ENCODE measurements around the gene CSTPP1.

Gene CSTPP1, protein sequence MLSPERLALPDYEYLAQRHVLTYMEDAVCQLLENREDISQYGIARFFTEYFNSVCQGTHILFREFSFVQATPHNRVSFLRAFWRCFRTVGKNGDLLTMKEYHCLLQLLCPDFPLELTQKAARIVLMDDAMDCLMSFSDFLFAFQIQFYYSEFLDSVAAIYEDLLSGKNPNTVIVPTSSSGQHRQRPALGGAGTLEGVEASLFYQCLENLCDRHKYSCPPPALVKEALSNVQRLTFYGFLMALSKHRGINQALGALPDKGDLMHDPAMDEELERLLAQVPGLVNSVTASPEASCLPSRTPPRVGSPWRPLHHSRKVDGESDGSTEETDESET

DNA sequence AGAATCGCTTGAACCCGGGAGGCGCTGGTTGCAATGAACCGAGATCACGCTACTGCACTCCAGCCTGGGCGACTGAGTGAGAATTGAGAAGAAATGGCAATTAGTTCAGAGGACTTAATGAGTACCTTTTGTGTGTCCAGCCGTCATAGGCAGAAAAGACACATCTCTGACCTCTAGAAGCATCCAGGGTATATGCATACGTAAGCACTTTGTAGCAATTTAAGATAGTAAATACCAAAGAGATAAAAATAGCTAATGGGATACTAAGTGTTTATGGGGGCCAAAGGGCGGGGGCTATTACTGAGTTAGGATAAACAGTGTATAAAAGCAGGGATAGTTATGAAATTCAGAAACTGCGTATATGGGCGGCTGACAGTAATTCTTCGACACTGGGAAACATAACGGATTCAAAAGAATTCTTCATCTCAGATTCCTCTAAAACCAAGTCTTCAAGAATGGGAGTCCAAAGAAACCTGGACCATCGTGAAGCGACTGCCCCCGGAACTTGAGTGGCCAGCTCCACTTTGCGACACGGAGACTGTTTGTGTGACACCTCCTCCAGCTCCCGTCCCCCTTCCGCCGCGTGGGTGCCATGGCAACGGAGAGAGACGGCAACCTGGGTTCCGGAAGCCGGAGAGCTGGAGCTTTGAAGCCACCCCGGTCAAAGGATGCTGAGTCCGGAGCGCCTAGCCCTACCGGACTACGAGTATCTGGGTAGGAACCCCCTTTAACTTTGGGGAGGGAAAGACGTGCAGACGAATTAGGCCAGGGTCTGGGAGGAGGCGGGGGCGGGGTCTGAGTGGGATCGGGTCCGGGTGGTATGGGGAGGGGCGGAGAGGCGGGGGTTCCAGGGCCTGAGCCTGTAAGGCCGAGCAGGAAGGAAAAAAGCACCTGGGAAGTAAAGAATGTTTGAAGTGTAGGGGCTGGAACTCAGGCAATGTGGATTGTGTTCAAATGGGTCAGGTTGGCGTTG, at the start of gene CSTPP1:
TSS of gene CSTPP1 (plus strand) at position 624 of the 973 bp plus-strand sequence. CDS start at position 669, 45 bp downstream.
- peaks cover 0 to 4% of the 10 kb centered on the region in 2 donors for H3K36me3 ChIP-seq (ENCODE audit: control insufficient read depth in 1 of 2, insufficient read depth in 2 of 2, low read length in 2 of 2)
- peak within 1 kb of the TSS; percentile 76 to 94 for H3K4me3 ChIP-seq (ENCODE audit: low read depth in 1 of 2, low read length in 2 of 2)
- peak within 1 kb of the TSS; percentile 58 for H3K27ac ChIP-seq (ENCODE audit: low read length)
- H3K27me3 ChIP-seq (ENCODE audit: low read depth, low read length), result no peaks in the 10 kb centered on the region
- no peaks in the 10 kb centered on the region for H3K9me3 ChIP-seq (ENCODE audit: control insufficient read depth in 1 of 2, low read length in 2 of 2)
- peaks cover 0 to 9% of the 10 kb centered on the region in 2 donors for H3K4me1 ChIP-seq (ENCODE audit: control insufficient read depth in 1 of 2, insufficient read depth in 2 of 2, low read length in 2 of 2)

DNA sequence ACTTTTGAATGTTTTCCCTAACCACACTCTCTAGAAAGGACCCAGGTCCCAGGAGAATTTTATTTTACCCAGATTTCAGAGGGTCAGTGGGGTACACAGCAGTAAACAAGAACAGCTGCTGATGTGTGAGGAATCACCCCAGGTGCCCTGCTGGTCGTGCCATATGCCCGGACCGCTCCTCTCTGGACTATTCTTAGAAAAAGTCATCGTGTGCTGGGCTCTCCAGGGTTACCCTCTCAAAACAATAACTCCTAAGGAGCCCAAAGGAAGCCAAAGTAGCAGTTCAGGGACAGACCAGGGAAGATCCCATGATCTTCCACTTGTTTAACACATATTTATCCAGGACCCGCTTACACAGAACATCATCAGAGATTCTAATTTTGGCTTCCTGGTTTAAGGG, 47.9 kb upstream of the CSTPP1 start:
- Histone ChIP-seq H3K9me3 (ENCODE audit: control insufficient read depth in 1 of 2, low read length in 2 of 2) (no peaks in the 10 kb centered on the region), H3K27me3 (ENCODE audit: low read depth, low read length) (no peaks in the 10 kb centered on the region), H3K4me1 (ENCODE audit: control insufficient read depth in 1 of 2, insufficient read depth in 2 of 2, low read length in 2 of 2) (no peaks in the 10 kb centered on the region), H3K36me3 (ENCODE audit: control insufficient read depth in 1 of 2, insufficient read depth in 2 of 2, low read length in 2 of 2) (peaks cover 3 to 24% of the 10 kb centered on the region in 2 donors), H3K4me3 (ENCODE audit: low read depth in 1 of 2, low read length in 2 of 2) (no peak overlapping the region), H3K27ac (ENCODE audit: low read length) (no peak overlapping the region)

DNA sequence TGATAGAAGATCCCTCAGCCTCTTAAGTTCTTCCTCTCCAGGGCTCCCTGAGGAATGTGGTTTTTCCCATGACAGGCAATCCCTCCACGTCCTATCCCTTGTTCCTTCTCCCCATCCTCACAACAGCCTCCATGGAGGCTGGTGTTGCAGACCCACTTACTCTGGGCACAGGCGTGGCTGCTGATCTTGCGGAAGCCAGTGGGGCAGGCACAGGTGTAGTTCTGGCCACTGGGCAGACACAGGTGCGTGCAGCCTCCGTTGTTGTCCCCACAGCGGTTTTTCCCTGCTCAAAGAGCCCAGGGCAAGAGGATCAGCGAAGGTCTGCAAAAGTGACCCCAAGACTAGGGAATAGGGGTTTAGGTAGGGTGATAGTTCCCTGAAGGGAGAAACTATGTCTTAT, 47.3 kb upstream of the CSTPP1 start:
- no peak overlapping the region for H3K27ac ChIP-seq (ENCODE audit: low read length)

DNA sequence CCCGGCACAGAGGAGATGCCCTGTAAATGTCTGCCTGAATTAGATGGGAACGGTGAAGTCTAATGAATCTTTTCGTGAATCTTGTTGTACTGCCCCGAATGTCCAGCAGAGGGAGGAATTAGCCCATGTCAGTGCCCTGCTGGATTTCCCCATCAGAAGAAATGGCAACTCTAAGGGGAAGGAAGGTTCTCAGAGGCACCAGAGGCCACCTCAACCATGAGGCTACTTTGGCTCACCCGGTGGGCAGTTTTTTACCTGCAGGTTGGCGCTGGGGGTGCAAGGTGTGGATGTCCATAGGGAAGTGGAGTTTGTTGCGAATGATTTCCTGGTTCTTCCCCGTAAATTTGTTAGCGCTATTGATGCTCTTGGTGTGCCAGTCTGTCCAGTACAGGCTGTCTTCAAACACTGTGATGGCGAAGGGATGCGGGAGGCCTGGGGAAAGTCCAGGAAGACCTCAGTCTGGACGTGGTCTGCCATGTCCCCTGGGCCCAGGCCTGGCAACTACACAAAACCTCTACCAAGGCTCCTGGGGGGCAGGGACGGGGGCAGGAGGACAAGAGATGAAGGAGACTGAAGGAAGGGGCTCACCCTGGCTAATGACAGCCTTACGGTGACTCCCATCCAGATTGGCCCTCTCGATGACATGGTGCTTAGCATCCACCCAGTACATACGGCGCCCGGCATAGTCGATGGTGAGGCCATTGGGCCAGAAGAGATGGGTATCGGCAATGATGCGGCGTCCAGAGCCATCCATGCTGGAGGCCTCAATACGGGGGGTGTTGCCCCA, 46.7 kb upstream of the CSTPP1 start:
- Histone ChIP-seq H3K4me1 (ENCODE audit: control insufficient read depth in 1 of 2, insufficient read depth in 2 of 2, low read length in 2 of 2) (no peaks in the 10 kb centered on the region), H3K9me3 (ENCODE audit: control insufficient read depth in 1 of 2, low read length in 2 of 2) (no peaks in the 10 kb centered on the region), H3K4me3 (ENCODE audit: low read depth in 1 of 2, low read length in 2 of 2) (no peak overlapping the region), H3K36me3 (ENCODE audit: control insufficient read depth in 1 of 2, insufficient read depth in 2 of 2, low read length in 2 of 2) (peaks cover 6 to 21% of the 10 kb centered on the region in 2 donors), H3K27me3 (ENCODE audit: low read depth, low read length) (no peaks in the 10 kb centered on the region), H3K27ac (ENCODE audit: low read length) (no peak overlapping the region)

More for the DNA sequence above, 47.3 kb upstream of the CSTPP1 start:
- Histone ChIP-seq H3K27me3 (ENCODE audit: low read depth, low read length) (no peaks in the 10 kb centered on the region), H3K4me1 (ENCODE audit: control insufficient read depth in 1 of 2, insufficient read depth in 2 of 2, low read length in 2 of 2) (no peaks in the 10 kb centered on the region), H3K9me3 (ENCODE audit: control insufficient read depth in 1 of 2, low read length in 2 of 2) (no peaks in the 10 kb centered on the region), H3K4me3 (ENCODE audit: low read depth in 1 of 2, low read length in 2 of 2) (no peak overlapping the region), H3K36me3 (ENCODE audit: control insufficient read depth in 1 of 2, insufficient read depth in 2 of 2, low read length in 2 of 2) (peaks cover 3 to 22% of the 10 kb centered on the region in 2 donors)

DNA sequence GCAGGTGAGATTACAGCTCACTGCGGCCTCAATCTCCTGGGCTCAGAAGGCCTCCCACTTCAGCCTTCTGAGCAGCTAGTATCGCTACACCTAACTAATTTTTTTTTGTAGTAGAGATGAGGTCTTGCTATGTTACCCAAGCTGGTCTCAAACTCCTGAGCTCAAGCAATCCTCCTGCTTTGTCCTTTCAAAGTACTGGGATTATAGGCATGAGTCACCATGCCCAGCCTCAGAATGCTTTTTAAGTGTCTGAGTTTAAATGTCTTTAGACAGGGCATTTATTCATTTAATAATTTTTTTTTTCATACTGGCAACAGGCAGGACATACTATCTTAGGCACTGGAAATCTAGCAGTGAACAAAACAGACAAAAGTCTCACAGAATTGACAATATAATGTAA, 45.9 kb upstream of the CSTPP1 start:
- H3K9me3 ChIP-seq (ENCODE audit: control insufficient read depth in 1 of 2, low read length in 2 of 2), result no peaks in the 10 kb centered on the region
- no peaks in the 10 kb centered on the region for H3K4me1 ChIP-seq (ENCODE audit: control insufficient read depth in 1 of 2, insufficient read depth in 2 of 2, low read length in 2 of 2)
- H3K27me3 ChIP-seq (ENCODE audit: low read depth, low read length), result no peaks in the 10 kb centered on the region
- H3K4me3 ChIP-seq (ENCODE audit: low read depth in 1 of 2, low read length in 2 of 2), result no peak overlapping the region
- no peak overlapping the region for H3K27ac ChIP-seq (ENCODE audit: low read length)
- peaks cover 6 to 18% of the 10 kb centered on the region in 2 donors for H3K36me3 ChIP-seq (ENCODE audit: control insufficient read depth in 1 of 2, insufficient read depth in 2 of 2, low read length in 2 of 2)

DNA sequence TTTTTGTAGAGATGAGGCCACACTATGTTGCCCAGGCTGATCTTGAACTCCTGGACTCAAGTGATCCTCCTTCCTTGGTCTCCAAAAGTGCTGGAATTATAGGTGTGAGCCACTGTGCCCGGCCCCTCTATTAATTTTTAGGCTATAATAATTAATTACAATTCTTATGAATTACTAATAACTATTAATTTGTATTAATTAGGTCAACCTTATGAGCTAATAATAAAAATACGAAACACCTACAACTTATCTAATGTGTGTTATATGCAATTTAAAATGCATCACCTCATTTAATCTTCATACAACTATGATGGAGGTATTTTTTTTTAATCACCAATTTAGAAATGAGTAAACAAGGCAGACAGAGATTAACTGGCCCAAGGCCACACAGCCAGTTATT, 44.5 kb upstream of the CSTPP1 start:
- H3K27ac ChIP-seq (ENCODE audit: low read length), result no peak overlapping the region
- H3K9me3 ChIP-seq (ENCODE audit: control insufficient read depth in 1 of 2, low read length in 2 of 2), result no peaks in the 10 kb centered on the region
- no peaks in the 10 kb centered on the region for H3K4me1 ChIP-seq (ENCODE audit: control insufficient read depth in 1 of 2, insufficient read depth in 2 of 2, low read length in 2 of 2)
- no peaks in the 10 kb centered on the region for H3K27me3 ChIP-seq (ENCODE audit: low read depth, low read length)
- H3K4me3 ChIP-seq (ENCODE audit: low read depth in 1 of 2, low read length in 2 of 2), result no peak overlapping the region
- peaks cover 3 to 13% of the 10 kb centered on the region in 2 donors for H3K36me3 ChIP-seq (ENCODE audit: control insufficient read depth in 1 of 2, insufficient read depth in 2 of 2, low read length in 2 of 2)

DNA sequence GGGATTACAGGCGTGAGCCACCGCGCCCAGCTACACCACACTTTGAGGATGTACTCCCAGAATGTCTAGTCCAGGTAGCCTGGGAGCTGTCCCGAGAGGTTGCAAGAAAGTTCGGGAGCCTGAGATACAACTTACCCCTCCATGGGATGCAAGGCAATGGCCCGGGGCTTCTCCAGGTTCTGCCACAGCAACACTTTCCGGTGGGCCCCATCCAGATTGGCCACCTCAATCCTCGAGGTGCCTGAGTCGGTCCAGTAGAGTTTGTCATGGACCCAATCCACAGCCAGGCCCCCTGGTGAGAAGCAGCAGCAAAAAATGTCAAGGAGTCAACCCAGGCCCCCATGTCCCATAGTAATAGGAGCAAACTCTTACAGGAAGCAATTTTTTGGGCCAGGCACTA, 43.7 kb upstream of the CSTPP1 start:
- Histone ChIP-seq H3K4me1 (ENCODE audit: control insufficient read depth in 1 of 2, insufficient read depth in 2 of 2, low read length in 2 of 2) (no peaks in the 10 kb centered on the region), H3K4me3 (ENCODE audit: low read depth in 1 of 2, low read length in 2 of 2) (no peak overlapping the region), H3K9me3 (ENCODE audit: control insufficient read depth in 1 of 2, low read length in 2 of 2) (no peaks in the 10 kb centered on the region), H3K27ac (ENCODE audit: low read length) (no peak overlapping the region), H3K36me3 (ENCODE audit: control insufficient read depth in 1 of 2, insufficient read depth in 2 of 2, low read length in 2 of 2) (peaks cover 3 to 13% of the 10 kb centered on the region in 2 donors), H3K27me3 (ENCODE audit: low read depth, low read length) (no peaks in the 10 kb centered on the region)

DNA sequence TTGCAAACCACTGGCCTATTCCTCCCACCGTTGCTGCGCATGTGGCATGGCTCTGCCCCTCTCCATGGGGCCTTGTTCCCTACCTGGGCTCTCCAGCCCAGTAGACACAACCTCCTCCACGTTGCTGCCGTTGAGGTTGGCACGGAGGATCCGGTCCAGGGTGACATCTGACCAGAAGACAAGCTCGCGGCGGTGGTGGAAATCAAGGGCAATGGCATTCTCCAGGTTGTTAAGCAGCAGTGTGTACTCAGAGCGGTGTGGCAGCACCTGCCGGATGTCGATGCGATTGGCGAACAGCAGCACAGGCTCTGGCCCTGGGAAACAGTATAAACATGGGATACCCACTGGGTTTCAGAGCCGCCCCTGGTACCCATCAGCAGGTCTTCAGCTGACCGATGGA, 42.1 kb upstream of the CSTPP1 start:
- H3K27me3 ChIP-seq (ENCODE audit: low read depth, low read length), result no peaks in the 10 kb centered on the region
- peaks cover 3 to 19% of the 10 kb centered on the region in 2 donors for H3K36me3 ChIP-seq (ENCODE audit: control insufficient read depth in 1 of 2, insufficient read depth in 2 of 2, low read length in 2 of 2)
- no peak overlapping the region for H3K27ac ChIP-seq (ENCODE audit: low read length)
- no peaks in the 10 kb centered on the region for H3K9me3 ChIP-seq (ENCODE audit: control insufficient read depth in 1 of 2, low read length in 2 of 2)
- H3K4me1 ChIP-seq (ENCODE audit: control insufficient read depth in 1 of 2, insufficient read depth in 2 of 2, low read length in 2 of 2), result no peaks in the 10 kb centered on the region
- no peak overlapping the region for H3K4me3 ChIP-seq (ENCODE audit: low read depth in 1 of 2, low read length in 2 of 2)

DNA sequence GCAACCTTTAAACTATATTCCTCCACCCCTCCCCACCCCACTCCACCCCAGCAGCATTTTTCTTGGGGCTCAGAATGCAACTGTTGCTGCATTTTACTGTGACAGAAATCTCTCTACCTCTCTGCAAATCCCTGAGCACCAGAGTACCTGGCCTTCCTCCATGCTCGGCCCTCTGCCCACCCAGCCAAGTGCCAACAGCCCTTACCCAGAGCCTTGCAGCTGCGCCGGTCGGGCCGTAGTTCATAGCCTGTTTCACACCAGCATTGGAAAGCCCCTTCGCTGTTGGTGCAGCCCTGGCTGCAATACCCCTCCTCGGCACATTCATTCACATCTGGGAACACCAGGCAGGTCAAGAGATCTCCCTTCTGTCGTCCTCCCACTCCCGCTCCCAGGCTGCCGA, 41.6 kb upstream of the CSTPP1 start:
- no peak overlapping the region for H3K4me3 ChIP-seq (ENCODE audit: low read depth in 1 of 2, low read length in 2 of 2)
- peaks cover 3 to 24% of the 10 kb centered on the region in 2 donors for H3K36me3 ChIP-seq (ENCODE audit: control insufficient read depth in 1 of 2, insufficient read depth in 2 of 2, low read length in 2 of 2)
- H3K4me1 ChIP-seq (ENCODE audit: control insufficient read depth in 1 of 2, insufficient read depth in 2 of 2, low read length in 2 of 2), result no peaks in the 10 kb centered on the region
- H3K9me3 ChIP-seq (ENCODE audit: control insufficient read depth in 1 of 2, low read length in 2 of 2), result no peaks in the 10 kb centered on the region
- H3K27ac ChIP-seq (ENCODE audit: low read length), result no peak overlapping the region
- H3K27me3 ChIP-seq (ENCODE audit: low read depth, low read length), result no peaks in the 10 kb centered on the region

DNA sequence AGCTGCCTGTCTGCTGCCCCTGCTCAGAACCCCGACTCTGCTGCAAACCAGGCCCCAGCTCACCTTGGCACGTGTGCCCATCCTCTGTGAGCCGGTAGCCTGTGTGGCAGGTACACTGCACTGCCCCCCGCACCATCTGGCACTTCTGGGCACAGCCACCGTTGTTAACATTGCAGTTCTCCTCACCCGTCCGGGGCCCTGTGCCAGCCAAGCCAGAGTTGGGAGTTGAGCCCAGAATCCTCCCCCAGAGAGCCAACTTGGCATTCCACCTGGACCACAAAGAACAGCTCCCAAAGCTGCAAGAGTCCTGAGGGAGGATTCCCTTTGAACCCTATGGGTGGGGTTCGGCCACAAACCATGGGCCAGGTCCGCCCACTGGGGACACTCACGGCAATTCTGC, 40.7 kb upstream of the CSTPP1 start:
- no peaks in the 10 kb centered on the region for H3K27me3 ChIP-seq (ENCODE audit: low read depth, low read length)
- no peak overlapping the region for H3K4me3 ChIP-seq (ENCODE audit: low read depth in 1 of 2, low read length in 2 of 2)
- H3K9me3 ChIP-seq (ENCODE audit: control insufficient read depth in 1 of 2, low read length in 2 of 2), result no peaks in the 10 kb centered on the region
- H3K27ac ChIP-seq (ENCODE audit: low read length), result no peak overlapping the region
- H3K36me3 ChIP-seq (ENCODE audit: control insufficient read depth in 1 of 2, insufficient read depth in 2 of 2, low read length in 2 of 2), result peaks cover 3 to 25% of the 10 kb centered on the region in 2 donors
- no peaks in the 10 kb centered on the region for H3K4me1 ChIP-seq (ENCODE audit: control insufficient read depth in 1 of 2, insufficient read depth in 2 of 2, low read length in 2 of 2)

Data from muscle layer of duodenum (tissue), 2 donors.